IMR-90 (cell line): ENCODE measurements around the gene C1orf141. TPM values are rescaled to one million over a fixed set of nuclear protein-coding genes. Genes with fewer than 3 reads are reported as not detected.

ENCODE experiments used
- ATAC-seq: fragments of 200-7000 bp; cut with Tn5 transposase; 2 replicates; pipeline ENCODE4 v1.9.1; 2020; ENCODE audit warnings: low read depth, mild to moderate bottlenecking, moderate library complexity
- BruUV-seq: library from RNA; stranded (reverse); fragments of 400-500 nt; replicated peaks from 2 replicates; lab custom pipeline; 2021; lab: Mats Ljungman, UMichigan
- CTCF ChIA-PET: fragments of 300-600 bp; formaldehyde crosslinking; extraction: SDS; loops from one replicate; lab custom pipeline; 2021; ENCODE audit warnings: antibody characterized with exemption; lab: Yijun Ruan, JAX
- POLR2A ChIA-PET: fragments of 300-600 bp; sonication (Branson Sonifier 250); formaldehyde crosslinking; loops from one replicate; lab custom pipeline; 2022; ENCODE audit warnings: antibody characterized with exemption; ENCODE audit not compliant: unreplicated experiment; lab: Charles Lee
- DNase-seq: peaks from one replicate; pipeline ENCODE4 v3.0.0; 2013
- H2AFZ ChIP-seq: replicated peaks from 2 replicates; pipeline ENCODE3; 2013; ENCODE audit warnings: low read length, mild to moderate bottlenecking; ENCODE audit not compliant: poor library complexity
- H2AK5ac ChIP-seq: 2 replicates; pipeline ENCODE4 v1.6.1; 2013; ENCODE audit warnings: low read depth, low read length, inconsistent platforms
- H2AK9ac ChIP-seq: replicated peaks from 2 replicates; pipeline ENCODE3; 2013; ENCODE audit warnings: mild to moderate bottlenecking, low read depth, low read length, moderate library complexity; ENCODE audit not compliant: poor library complexity
- H2BK120ac ChIP-seq: 2 replicates; pipeline ENCODE4 v1.6.1; 2013; ENCODE audit warnings: low read depth, low read length, inconsistent platforms
- H2BK15ac ChIP-seq: 3 replicates; pipeline ENCODE4 v1.6.1; 2013; ENCODE audit warnings: low read depth, low read length, inconsistent platforms
- H2BK20ac ChIP-seq: 2 replicates; pipeline ENCODE4 v1.6.1; 2013; ENCODE audit warnings: low read depth, mild to moderate bottlenecking, inconsistent platforms, low read length, moderate library complexity
- H2BK5ac ChIP-seq: 2 replicates; pipeline ENCODE4 v1.6.1; 2013; ENCODE audit warnings: mild to moderate bottlenecking, low read depth, low read length, inconsistent platforms; ENCODE audit not compliant: poor library complexity, severe bottlenecking
- H3K14ac ChIP-seq: replicated peaks from 2 replicates; pipeline ENCODE4 v1.6.1; 2013; ENCODE audit warnings: low read depth, low read length, inconsistent platforms
- H3K18ac ChIP-seq: 2 replicates; pipeline ENCODE4 v1.6.1; 2013; ENCODE audit warnings: low read depth, low read length, control low read depth
- H3K23ac ChIP-seq: 2 replicates; pipeline ENCODE4 v1.6.1; 2013; ENCODE audit warnings: low read depth, low read length, inconsistent platforms
- H3K27ac ChIP-seq: 2 replicates; pipeline ENCODE4 v1.5.1; 2013; ENCODE audit warnings: mild to moderate bottlenecking, control low read depth, low read length; ENCODE audit not compliant: insufficient read depth
- H3K27me3 ChIP-seq: 2 replicates; pipeline ENCODE4 v1.6.1; 2013; ENCODE audit warnings: low read length; ENCODE audit not compliant: control insufficient read depth, insufficient read depth
- H3K36me3 ChIP-seq: 2 replicates; pipeline ENCODE4 v1.6.1; 2013; ENCODE audit warnings: low read length, mixed read lengths; ENCODE audit not compliant: control insufficient read depth, insufficient read depth
- H3K4ac ChIP-seq: 2 replicates; pipeline ENCODE4 v1.6.1; 2013; ENCODE audit warnings: low read depth, low read length, inconsistent platforms
- H3K4me1 ChIP-seq: 2 replicates; pipeline ENCODE4 v1.6.1; 2013; ENCODE audit warnings: low read length, mixed read lengths; ENCODE audit not compliant: control insufficient read depth, insufficient read depth
- H3K4me2 ChIP-seq: 2 replicates; pipeline ENCODE4 v1.6.1; 2013; ENCODE audit warnings: low read depth, mild to moderate bottlenecking, control low read depth, low read length, moderate library complexity
- H3K4me3 ChIP-seq: 2 replicates; pipeline ENCODE4 v1.5.1; 2013; ENCODE audit warnings: low read depth, mild to moderate bottlenecking, control low read depth, low read length, moderate library complexity; ENCODE audit not compliant: insufficient read depth
- H3K56ac ChIP-seq: 2 replicates; pipeline ENCODE4 v1.6.1; 2013; ENCODE audit warnings: low read length, inconsistent platforms; ENCODE audit not compliant: insufficient read depth; ENCODE audit errors: extremely low read depth
- H3K79me1 ChIP-seq, 2 experiments: 2 replicates each; pipeline ENCODE4 v1.6.1; 2013; ENCODE audit warnings: low read length in 2 of 2, inconsistent platforms in 1 of 2, low read depth in 1 of 2
- H3K9ac ChIP-seq: 2 replicates; pipeline ENCODE4 v1.6.1; 2013; ENCODE audit warnings: low read depth, low read length, control low read depth
- H3K9me1 ChIP-seq: 2 replicates; pipeline ENCODE4 v1.6.1; 2013; ENCODE audit warnings: low read length, inconsistent platforms; ENCODE audit not compliant: insufficient read depth
- H3K9me3 ChIP-seq: 2 replicates; pipeline ENCODE4 v1.6.1; 2013; ENCODE audit warnings: low read length; ENCODE audit not compliant: control insufficient read depth, insufficient read depth
- H4K20me1 ChIP-seq: 2 replicates; pipeline ENCODE4 v1.6.1; 2013; ENCODE audit warnings: low read length, inconsistent platforms; ENCODE audit not compliant: insufficient read depth
- H4K5ac ChIP-seq: 2 replicates; pipeline ENCODE4 v1.6.1; 2013; ENCODE audit warnings: mild to moderate bottlenecking, low read depth, low read length, control low read depth
- H4K8ac ChIP-seq, 2 experiments: 2 replicates each; pipeline ENCODE4 v1.6.1; 2013; ENCODE audit warnings: low read depth in 2 of 2, low read length in 2 of 2, control low read depth in 1 of 2, inconsistent platforms in 1 of 2
- H4K91ac ChIP-seq: 2 replicates; pipeline ENCODE4 v1.6.1; 2013; ENCODE audit warnings: low read depth, low read length, inconsistent platforms; ENCODE audit not compliant: insufficient read depth
- BHLHE40 ChIP-seq: fragments of 150-350 bp; IDR thresholded peaks from 2 replicates; pipeline ENCODE4 v1.6.1; 2016; ENCODE audit warnings: mild to moderate bottlenecking, low read depth, low read length
- CEBPB ChIP-seq: IDR thresholded peaks from 2 replicates; pipeline ENCODE4 v1.6.1; 2012; ENCODE audit warnings: low read depth, low read length, improper control_type of control experiment
- FOS ChIP-seq: fragments of 150-350 bp; IDR thresholded peaks from 2 replicates; pipeline ENCODE4 v1.6.1; 2016; ENCODE audit warnings: low read depth, low read length
- MAFK ChIP-seq: IDR thresholded peaks from 2 replicates; pipeline ENCODE4 v1.6.1; 2012; ENCODE audit warnings: low read depth, low read length, improper control_type of control experiment
- MAZ ChIP-seq: IDR thresholded peaks from 2 replicates; pipeline ENCODE4 v1.6.1; 2012; ENCODE audit warnings: low read depth, mild to moderate bottlenecking, low read length, improper control_type of control experiment, moderate library complexity, borderline replicate concordance
- MXI1 ChIP-seq: IDR thresholded peaks from 2 replicates; pipeline ENCODE4 v1.6.1; 2012; ENCODE audit warnings: low read depth, mild to moderate bottlenecking, low read length, moderate library complexity, borderline replicate concordance
- NFE2L2 ChIP-seq: fragments of 150-350 bp; IDR thresholded peaks from 2 replicates; pipeline ENCODE4 v1.6.1; 2016; ENCODE audit warnings: low read depth, mild to moderate bottlenecking, low read length
- POLR2A ChIP-seq: IDR thresholded peaks from 2 replicates; pipeline ENCODE4 v1.6.1; 2012; ENCODE audit warnings: mild to moderate bottlenecking, low read depth, low read length
- RAD21 ChIP-seq: IDR thresholded peaks from 2 replicates; pipeline ENCODE4 v1.6.1; 2012; ENCODE audit warnings: low read length, improper control_type of control experiment
- RCOR1 ChIP-seq: IDR thresholded peaks from 2 replicates; pipeline ENCODE4 v1.6.1; 2012; ENCODE audit warnings: mild to moderate bottlenecking, low read length, improper control_type of control experiment; ENCODE audit not compliant: insufficient replicate concordance
- RFX5 ChIP-seq: IDR thresholded peaks from 2 replicates; pipeline ENCODE4 v1.8.0; 2012; ENCODE audit warnings: low read depth, mild to moderate bottlenecking, low read length, moderate library complexity
- SMC3 ChIP-seq: fragments of 150-350 bp; IDR thresholded peaks from 2 replicates; pipeline ENCODE4 v1.6.1; 2016; ENCODE audit warnings: low read depth, mild to moderate bottlenecking, antibody characterized with exemption, low read length, moderate library complexity
- WGBS, 2 experiments: methylation state at CpG; one replicate each; pipeline versions ENCODE4 v1.1.5 to v1.1.7; 2013; ENCODE audit warnings: missing lambda C conversion rate in 2 of 2; ENCODE audit not compliant: insufficient read length in 1 of 2; ENCODE audit errors: extremely low coverage in 2 of 2; 5-methylcytosine and 5-hydroxymethylcytosine counted together
- dilution Hi-C: fragments of 300-500 bp; cut with HindIII; formaldehyde crosslinking; loops from one replicate; pipeline ENCODE4 v1.14.3; 2018; ENCODE audit warnings: low sequenced_read_pairs; ENCODE audit not compliant: unreplicated experiment
- in situ Hi-C: fragments of 300-500 bp; cut with MboI; formaldehyde crosslinking; loops from 3 replicates; pipeline ENCODE4 v1.14.3; 2019; ENCODE audit warnings: low sequenced_read_pairs, inconsistent platforms, mixed read lengths
- intact Hi-C: fragments of 100-400 bp; cut with micrococcal nuclease; formaldehyde crosslinking; loops from 2 replicates; pipeline ENCODE4 v1.10.0; 2022
- polyA plus RNA-seq, 3 experiments: library from polyadenylated mRNA; depleted of rRNA; stranded (reverse); fragments of >200 nt; gene quantifications; 2 replicates each; pipeline ENCODE4 v1.2.3, GENCODE V29; 2012; ENCODE audit warnings: low replicate concordance in 1 of 3
- total RNA-seq: library from RNA; depleted of rRNA; stranded (reverse); fragments of >200 nt; gene quantifications from 2 replicates; pipeline ENCODE4 v1.2.3, GENCODE V29; 2012
- TF ChIP-seq, protein P1 (sequence below): fragments of 150-350 bp; IDR thresholded peaks from 2 replicates; pipeline ENCODE4 v1.6.1; 2016; ENCODE audit warnings: low read depth, mild to moderate bottlenecking, low read length, moderate library complexity, borderline replicate concordance
- TF ChIP-seq, protein P2 (sequence below): conservative IDR thresholded peaks from 2 replicates; pipeline ENCODE4 v1.5.1; 2012; ENCODE audit warnings: mild to moderate bottlenecking, low read depth, low read length, improper control_type of control experiment
- TF ChIP-seq, protein P3 (sequence below): fragments of 150-350 bp; IDR thresholded peaks from 2 replicates; pipeline ENCODE4 v1.6.1; 2017; ENCODE audit warnings: mild to moderate bottlenecking, antibody characterized with exemption, low read length, low read depth

Gene C1orf141
- total and polyA plus RNA-seq, 2 of the 4 experiments (the other 2 are of a cell fraction) = not detected

DNA sequence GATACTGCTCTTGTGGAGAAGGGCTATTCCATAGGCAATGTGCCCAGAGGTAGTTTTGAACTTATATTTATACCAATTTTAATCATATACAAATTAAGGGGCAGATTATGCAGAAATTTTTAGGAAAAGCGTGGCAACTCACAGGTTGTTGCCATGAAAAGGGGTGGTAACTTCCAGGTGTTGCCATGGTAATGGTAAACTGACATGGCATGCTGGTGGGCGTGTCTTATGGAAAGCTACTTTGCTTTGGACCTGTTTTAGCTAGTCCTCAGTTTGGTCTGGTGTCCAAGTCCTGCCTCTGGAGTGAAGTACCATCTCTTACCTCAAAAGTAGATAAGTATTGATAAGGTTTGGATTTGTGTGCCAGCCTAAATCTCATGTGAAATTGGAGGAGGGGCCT is 23.6 kb upstream of the C1orf141 start:
- Histone ChIP-seq H3K27me3 (peaks cover 12% of the 10 kb centered on the region), H3K9me3 (no peaks in the 10 kb centered on the region), H3K4ac (no peak overlapping the region), H3K14ac (no peak overlapping the region), H3K79me1 (no peaks in the 10 kb centered on the region), H3K4me3 (no peak overlapping the region), H3K4me2 (no peak overlapping the region), H2AK9ac (no peak overlapping the region), H4K20me1 (no peaks in the 10 kb centered on the region), H3K56ac (no peak overlapping the region), H3K4me1 (no peaks in the 10 kb centered on the region), H3K9me1 (no peaks in the 10 kb centered on the region), H3K23ac (no peak overlapping the region), H4K8ac (no peak overlapping the region), H2BK15ac (no peak overlapping the region), H3K18ac (no peak overlapping the region), H2BK5ac (no peak overlapping the region), H3K27ac (no peak overlapping the region), H2AFZ (no peak overlapping the region), H3K36me3 (no peaks in the 10 kb centered on the region), H2AK5ac (no peak overlapping the region), H2BK120ac (no peak overlapping the region), H4K91ac (no peak overlapping the region), H4K5ac (no peak overlapping the region), H2BK20ac (no peak overlapping the region), H3K9ac (no peak overlapping the region)
- ATAC-seq = no peak
- intact Hi-C loops = no loop called here
- no TSS peak for BruUV-seq
- WGBS, 2 experiments = no CpG with 5 or more reads among the region's 2 CpGs
- in situ Hi-C loops = no loop called here
- TF ChIP-seq, protein P1, sequence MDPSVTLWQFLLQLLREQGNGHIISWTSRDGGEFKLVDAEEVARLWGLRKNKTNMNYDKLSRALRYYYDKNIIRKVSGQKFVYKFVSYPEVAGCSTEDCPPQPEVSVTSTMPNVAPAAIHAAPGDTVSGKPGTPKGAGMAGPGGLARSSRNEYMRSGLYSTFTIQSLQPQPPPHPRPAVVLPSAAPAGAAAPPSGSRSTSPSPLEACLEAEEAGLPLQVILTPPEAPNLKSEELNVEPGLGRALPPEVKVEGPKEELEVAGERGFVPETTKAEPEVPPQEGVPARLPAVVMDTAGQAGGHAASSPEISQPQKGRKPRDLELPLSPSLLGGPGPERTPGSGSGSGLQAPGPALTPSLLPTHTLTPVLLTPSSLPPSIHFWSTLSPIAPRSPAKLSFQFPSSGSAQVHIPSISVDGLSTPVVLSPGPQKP = no peak
- TF ChIP-seq RCOR1 (no peak), BHLHE40 (no peak), SMC3 (no peak), FOS (no peak), MAZ (no peak), RAD21 (no peak), MAFK (no peak), CEBPB (no peak), POLR2A (no peak), NFE2L2 (no peak), MXI1 (no peak), RFX5 (no peak)
- TF ChIP-seq, protein P2, sequence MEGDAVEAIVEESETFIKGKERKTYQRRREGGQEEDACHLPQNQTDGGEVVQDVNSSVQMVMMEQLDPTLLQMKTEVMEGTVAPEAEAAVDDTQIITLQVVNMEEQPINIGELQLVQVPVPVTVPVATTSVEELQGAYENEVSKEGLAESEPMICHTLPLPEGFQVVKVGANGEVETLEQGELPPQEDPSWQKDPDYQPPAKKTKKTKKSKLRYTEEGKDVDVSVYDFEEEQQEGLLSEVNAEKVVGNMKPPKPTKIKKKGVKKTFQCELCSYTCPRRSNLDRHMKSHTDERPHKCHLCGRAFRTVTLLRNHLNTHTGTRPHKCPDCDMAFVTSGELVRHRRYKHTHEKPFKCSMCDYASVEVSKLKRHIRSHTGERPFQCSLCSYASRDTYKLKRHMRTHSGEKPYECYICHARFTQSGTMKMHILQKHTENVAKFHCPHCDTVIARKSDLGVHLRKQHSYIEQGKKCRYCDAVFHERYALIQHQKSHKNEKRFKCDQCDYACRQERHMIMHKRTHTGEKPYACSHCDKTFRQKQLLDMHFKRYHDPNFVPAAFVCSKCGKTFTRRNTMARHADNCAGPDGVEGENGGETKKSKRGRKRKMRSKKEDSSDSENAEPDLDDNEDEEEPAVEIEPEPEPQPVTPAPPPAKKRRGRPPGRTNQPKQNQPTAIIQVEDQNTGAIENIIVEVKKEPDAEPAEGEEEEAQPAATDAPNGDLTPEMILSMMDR = no peak
- TF ChIP-seq, protein P3, sequence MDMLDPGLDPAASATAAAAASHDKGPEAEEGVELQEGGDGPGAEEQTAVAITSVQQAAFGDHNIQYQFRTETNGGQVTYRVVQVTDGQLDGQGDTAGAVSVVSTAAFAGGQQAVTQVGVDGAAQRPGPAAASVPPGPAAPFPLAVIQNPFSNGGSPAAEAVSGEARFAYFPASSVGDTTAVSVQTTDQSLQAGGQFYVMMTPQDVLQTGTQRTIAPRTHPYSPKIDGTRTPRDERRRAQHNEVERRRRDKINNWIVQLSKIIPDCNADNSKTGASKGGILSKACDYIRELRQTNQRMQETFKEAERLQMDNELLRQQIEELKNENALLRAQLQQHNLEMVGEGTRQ = no peak
- DNase-seq = no peak
- dilution Hi-C loops = no loop called here
- CTCF ChIA-PET = no interaction called here
- POLR2A ChIA-PET = no interaction called here
